Rectal smooth muscle tissue (tissue), 1 donor: ENCODE data around the gene TSTD2.

Experiments used
- H3K27ac ChIP-seq: one replicate; pipeline ENCODE4 v1.7.0; 2013; ENCODE audit warnings: low read depth, low read length, inconsistent platforms
- H3K27me3 ChIP-seq: one replicate; pipeline ENCODE4 v1.7.0; 2013; ENCODE audit warnings: low read length; ENCODE audit not compliant: control insufficient read depth, insufficient read depth
- H3K36me3 ChIP-seq: one replicate; pipeline ENCODE4 v1.7.0; 2013; ENCODE audit warnings: low read length; ENCODE audit not compliant: control insufficient read depth, insufficient read depth
- H3K4me1 ChIP-seq: one replicate; pipeline ENCODE4 v1.7.0; 2013; ENCODE audit warnings: low read length; ENCODE audit not compliant: control insufficient read depth, insufficient read depth
- H3K4me3 ChIP-seq: one replicate; pipeline ENCODE4 v1.7.0; 2013; ENCODE audit warnings: low read length
- H3K9ac ChIP-seq: one replicate; pipeline ENCODE4 v1.7.0; 2013; ENCODE audit warnings: low read length

The TSTD2 gene

GRCh38 chr9:97658707-97659106, 25.5 kb upstream of the TSTD2 start:
- Histone ChIP-seq H3K4me3 (no peak overlapping the region), H3K4me1 (no peaks in the 10 kb centered on the region), H3K27me3 (no peaks in the 10 kb centered on the region), H3K9ac (no peak overlapping the region), H3K36me3 (peaks cover 27% of the 10 kb centered on the region), H3K27ac (no peak overlapping the region)

- Histone ChIP-seq H3K9ac (no peak overlapping the region), H3K36me3 (peaks cover 20% of the 10 kb centered on the region), H3K4me1 (no peaks in the 10 kb centered on the region), H3K27me3 (no peaks in the 10 kb centered on the region), H3K4me3 (no peak overlapping the region), H3K27ac (no peak overlapping the region)
Observed at GRCh38 chr9:97651646-97652045, 18.5 kb upstream of the TSTD2 start.

GRCh38 chr9:97647996-97648395, 14.8 kb upstream of the TSTD2 start:
- Histone ChIP-seq H3K27ac (no peak overlapping the region), H3K36me3 (peaks cover 19% of the 10 kb centered on the region), H3K27me3 (no peaks in the 10 kb centered on the region), H3K4me3 (no peak overlapping the region), H3K9ac (no peak overlapping the region), H3K4me1 (no peaks in the 10 kb centered on the region)

- H3K4me3 ChIP-seq, result no peak overlapping the region
- H3K36me3 ChIP-seq, result peaks cover 24% of the 10 kb centered on the region
- H3K27ac ChIP-seq, result no peak overlapping the region
- H3K27me3 ChIP-seq, result no peaks in the 10 kb centered on the region
- H3K9ac ChIP-seq, result no peak overlapping the region
- H3K4me1 ChIP-seq, result no peaks in the 10 kb centered on the region
Observed at GRCh38 chr9:97645720-97646119, 12.6 kb upstream of the TSTD2 start.

GRCh38 chr9:97640325-97640724, 7.2 kb upstream of the TSTD2 start:
- Histone ChIP-seq H3K27me3 (no peaks in the 10 kb centered on the region), H3K27ac (no peak overlapping the region), H3K4me1 (peaks cover 2% of the 10 kb centered on the region), H3K9ac (no peak overlapping the region), H3K36me3 (peaks cover 16% of the 10 kb centered on the region), H3K4me3 (no peak overlapping the region)

- Histone ChIP-seq H3K4me3 (no peak overlapping the region), H3K9ac (no peak overlapping the region), H3K27ac (no peak overlapping the region), H3K4me1 (peaks cover 6% of the 10 kb centered on the region), H3K27me3 (no peaks in the 10 kb centered on the region), H3K36me3 (peaks cover 10% of the 10 kb centered on the region)
Observed at GRCh38 chr9:97638666-97639065, 5.5 kb upstream of the TSTD2 start.

GRCh38 chr9:97636903-97637302, 3.7 kb upstream of the TSTD2 start:
- H3K4me1 ChIP-seq, result peaks cover 9% of the 10 kb centered on the region
- peaks cover 3% of the 10 kb centered on the region for H3K36me3 ChIP-seq
- no peak overlapping the region for H3K9ac ChIP-seq
- no peak overlapping the region for H3K4me3 ChIP-seq
- H3K27ac ChIP-seq, result no peak overlapping the region
- H3K27me3 ChIP-seq, result no peaks in the 10 kb centered on the region

- no peaks in the 10 kb centered on the region for H3K27me3 ChIP-seq
- no peaks in the 10 kb centered on the region for H3K36me3 ChIP-seq
- peak overlapping the region; percentile 92 for H3K4me3 ChIP-seq
- H3K9ac ChIP-seq, result no peak overlapping the region
- H3K27ac ChIP-seq, result no peak overlapping the region
- H3K4me1 ChIP-seq, result peaks cover 12% of the 10 kb centered on the region
Observed at GRCh38 chr9:97635026-97635425, 1.9 kb upstream of the TSTD2 start.

GRCh38 chr9:97633859-97634490, 807 bp upstream of the TSTD2 start:
- Histone ChIP-seq H3K27me3 (no peaks in the 10 kb centered on the region), H3K9ac (peak overlapping the region; percentile 72), H3K4me1 (peaks cover 12% of the 10 kb centered on the region), H3K36me3 (no peaks in the 10 kb centered on the region), H3K4me3 (peak overlapping the region; percentile 92), H3K27ac (peak overlapping the region; percentile 99)

- H3K36me3 ChIP-seq, result no peaks in the 10 kb centered on the region
- H3K27ac ChIP-seq, result peak overlapping the region; percentile 99
- peak overlapping the region; percentile 98 for H3K9ac ChIP-seq
- peaks cover 11% of the 10 kb centered on the region for H3K4me1 ChIP-seq
- H3K4me3 ChIP-seq, result peak overlapping the region; percentile 92
- no peaks in the 10 kb centered on the region for H3K27me3 ChIP-seq
Observed at GRCh38 chr9:97632248-97632984, 752 bp downstream of the TSTD2 start.

GRCh38 chr9:97630591-97630990, 2.6 kb downstream of the TSTD2 start:
- H3K4me3 ChIP-seq, result no peak overlapping the region
- no peak overlapping the region for H3K9ac ChIP-seq
- H3K27me3 ChIP-seq, result no peaks in the 10 kb centered on the region
- H3K4me1 ChIP-seq, result peaks cover 16% of the 10 kb centered on the region
- H3K36me3 ChIP-seq, result peaks cover 1% of the 10 kb centered on the region
- H3K27ac ChIP-seq, result no peak overlapping the region

- no peak overlapping the region for H3K9ac ChIP-seq
- no peaks in the 10 kb centered on the region for H3K27me3 ChIP-seq
- H3K27ac ChIP-seq, result no peak overlapping the region
Observed at GRCh38 chr9:97629156-97629555, 4.0 kb downstream of the TSTD2 start.

GRCh38 chr9:97628668-97629067, 4.5 kb downstream of the TSTD2 start:
- peaks cover 6% of the 10 kb centered on the region for H3K36me3 ChIP-seq
- H3K27me3 ChIP-seq, result no peaks in the 10 kb centered on the region
- no peak overlapping the region for H3K27ac ChIP-seq
- no peak overlapping the region for H3K9ac ChIP-seq
- H3K4me1 ChIP-seq, result peaks cover 12% of the 10 kb centered on the region
- no peak overlapping the region for H3K4me3 ChIP-seq

More at GRCh38 chr9:97629156-97629555, 4.0 kb downstream of the TSTD2 start:
- peaks cover 12% of the 10 kb centered on the region for H3K4me1 ChIP-seq
- no peak overlapping the region for H3K4me3 ChIP-seq
- peaks cover 6% of the 10 kb centered on the region for H3K36me3 ChIP-seq
